ENCODE measurements around the gene THRB. TPM values are rescaled to one million over a fixed set of nuclear protein-coding genes. Genes with fewer than 3 reads are reported as not detected.

THRB gene
- total RNA-seq, 1 experiment from 2014 or later: 9.7 TPM

DNA sequence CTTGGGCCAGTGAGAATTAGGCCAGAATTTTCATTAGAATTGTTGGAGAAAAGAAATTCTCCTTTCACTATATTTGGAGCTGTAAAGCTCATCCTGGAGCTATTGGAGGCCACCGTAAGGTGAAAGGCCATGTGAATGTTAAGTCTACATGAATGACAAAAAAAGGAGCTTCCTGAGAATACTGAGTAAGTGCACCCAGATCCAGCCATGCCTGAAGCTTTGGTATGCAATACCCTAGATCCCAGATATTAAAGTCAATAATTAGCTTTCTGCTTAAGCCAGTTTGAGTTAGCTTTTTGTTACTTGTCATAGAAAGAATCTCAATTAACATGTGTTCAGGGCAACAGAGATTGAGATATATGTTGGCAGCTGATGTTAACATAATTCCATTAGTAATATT, 377.1 kb downstream of the THRB start:
- H3K4me3 ChIP-seq: no peak overlapping the region
- ChIA-PET CTCF (no interaction called here), POLR2A (ENCODE audit: unreplicated experiment) (interaction anchor here (0.8 kb wide), 1 partner anchor 69 kb away, joined by 3 read pairs; no protein-coding TSS in a partner anchor)
- H3K36me3 ChIP-seq (ENCODE audit: low read depth): no peaks in the 10 kb centered on the region
- TF ChIP-seq, protein P1, sequence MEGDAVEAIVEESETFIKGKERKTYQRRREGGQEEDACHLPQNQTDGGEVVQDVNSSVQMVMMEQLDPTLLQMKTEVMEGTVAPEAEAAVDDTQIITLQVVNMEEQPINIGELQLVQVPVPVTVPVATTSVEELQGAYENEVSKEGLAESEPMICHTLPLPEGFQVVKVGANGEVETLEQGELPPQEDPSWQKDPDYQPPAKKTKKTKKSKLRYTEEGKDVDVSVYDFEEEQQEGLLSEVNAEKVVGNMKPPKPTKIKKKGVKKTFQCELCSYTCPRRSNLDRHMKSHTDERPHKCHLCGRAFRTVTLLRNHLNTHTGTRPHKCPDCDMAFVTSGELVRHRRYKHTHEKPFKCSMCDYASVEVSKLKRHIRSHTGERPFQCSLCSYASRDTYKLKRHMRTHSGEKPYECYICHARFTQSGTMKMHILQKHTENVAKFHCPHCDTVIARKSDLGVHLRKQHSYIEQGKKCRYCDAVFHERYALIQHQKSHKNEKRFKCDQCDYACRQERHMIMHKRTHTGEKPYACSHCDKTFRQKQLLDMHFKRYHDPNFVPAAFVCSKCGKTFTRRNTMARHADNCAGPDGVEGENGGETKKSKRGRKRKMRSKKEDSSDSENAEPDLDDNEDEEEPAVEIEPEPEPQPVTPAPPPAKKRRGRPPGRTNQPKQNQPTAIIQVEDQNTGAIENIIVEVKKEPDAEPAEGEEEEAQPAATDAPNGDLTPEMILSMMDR (conservative IDR thresholded peaks at IDR 0.05): no peak
- no peak for TF ChIP-seq EZH2 (IDR thresholded peaks at IDR 0.05; ENCODE audit: low read depth)
- H3K9me2 ChIP-seq (ENCODE audit: insufficient read depth): no peaks in the 10 kb centered on the region
- no peaks in the 10 kb centered on the region for H3K79me2 ChIP-seq (ENCODE audit: low read depth)
- no TSS peak for BruUV-seq (replicated peaks)
- DNase-seq: no peak
- H3K27ac ChIP-seq: no peak overlapping the region
- H3F3A ChIP-seq (ENCODE audit: insufficient read depth, low read depth): peaks cover 4% of the 10 kb centered on the region; the same call in 1 of the 2 replicates
- H2AFZ ChIP-seq: no peak overlapping the region
- peaks cover 13% of the 10 kb centered on the region for H3K4me1 ChIP-seq (replicated peaks; ENCODE audit: insufficient read depth)
- H4K20me1 ChIP-seq (ENCODE audit: insufficient read depth): no peaks in the 10 kb centered on the region
- H3K4me2 ChIP-seq: no peak overlapping the region
- no peaks in the 10 kb centered on the region for H3K9me3 ChIP-seq (ENCODE audit: insufficient read depth, low read depth)
- intact Hi-C loops (cut with micrococcal nuclease; ENCODE audit: unreplicated experiment): no loop called here
- H3K27me3 ChIP-seq (ENCODE audit: insufficient read depth, low read depth): no peaks in the 10 kb centered on the region

DNA sequence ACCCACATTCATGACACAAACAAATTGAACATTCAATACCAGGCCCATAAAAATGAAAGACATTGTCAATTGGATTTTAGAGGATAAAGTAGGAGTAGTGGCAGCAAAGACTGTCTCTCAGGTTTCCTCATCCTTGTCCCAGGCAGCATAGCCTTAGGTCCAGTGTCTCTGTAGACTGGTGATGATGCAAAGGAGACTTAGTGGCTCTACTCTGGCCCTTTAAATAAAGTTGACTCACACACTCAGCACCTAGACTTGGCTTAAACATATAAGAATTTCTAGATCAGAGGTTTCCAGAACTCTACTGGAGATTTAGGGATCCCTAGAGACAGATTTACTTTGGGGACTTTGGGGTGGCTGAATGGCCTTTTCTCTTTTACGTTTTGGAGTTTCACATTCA, 382.9 kb downstream of the THRB start:
- H2AFZ ChIP-seq: no peak overlapping the region
- intact Hi-C loops (cut with micrococcal nuclease; ENCODE audit: unreplicated experiment): no loop called here
- no peaks in the 10 kb centered on the region for H3K4me1 ChIP-seq (replicated peaks; ENCODE audit: insufficient read depth)
- no peak for TF ChIP-seq EZH2 (IDR thresholded peaks at IDR 0.05; ENCODE audit: low read depth)
- TF ChIP-seq, protein P1 (conservative IDR thresholded peaks at IDR 0.05): no peak
- no peak for DNase-seq
- no peak overlapping the region for H3K4me2 ChIP-seq
- H3K36me3 ChIP-seq (ENCODE audit: low read depth): no peaks in the 10 kb centered on the region
- no peaks in the 10 kb centered on the region for H3K27me3 ChIP-seq (ENCODE audit: insufficient read depth, low read depth)
- no peaks in the 10 kb centered on the region for H4K20me1 ChIP-seq (ENCODE audit: insufficient read depth)
- no peak overlapping the region for H3K27ac ChIP-seq
- H3K4me3 ChIP-seq: no peak overlapping the region
- H3K9me3 ChIP-seq (ENCODE audit: insufficient read depth, low read depth): no peaks in the 10 kb centered on the region
- no peaks in the 10 kb centered on the region for H3K79me2 ChIP-seq (ENCODE audit: low read depth)
- CTCF ChIA-PET: no interaction called here
- BruUV-seq (replicated peaks): no TSS peak
- H3F3A ChIP-seq (ENCODE audit: insufficient read depth, low read depth): no peaks in the 10 kb centered on the region
- H3K9me2 ChIP-seq (ENCODE audit: insufficient read depth): no peaks in the 10 kb centered on the region
- POLR2A ChIA-PET (ENCODE audit: unreplicated experiment): no interaction called here

GRCh38 chr3:24110051-24110450, 384.6 kb downstream of the THRB start:
- H3K27ac ChIP-seq: no peak overlapping the region
- no peaks in the 10 kb centered on the region for H4K20me1 ChIP-seq (ENCODE audit: insufficient read depth)
- no peaks in the 10 kb centered on the region for H3K9me2 ChIP-seq (ENCODE audit: insufficient read depth)
- H3K79me2 ChIP-seq (ENCODE audit: low read depth): no peaks in the 10 kb centered on the region
- H3K27me3 ChIP-seq (ENCODE audit: insufficient read depth, low read depth): no peaks in the 10 kb centered on the region
- POLR2A ChIA-PET (ENCODE audit: unreplicated experiment): no interaction called here
- intact Hi-C loops (cut with micrococcal nuclease; ENCODE audit: unreplicated experiment): no loop called here
- H3K4me1 ChIP-seq (replicated peaks; ENCODE audit: insufficient read depth): no peaks in the 10 kb centered on the region
- H3K9me3 ChIP-seq (ENCODE audit: insufficient read depth, low read depth): no peaks in the 10 kb centered on the region
- H3K4me3 ChIP-seq: no peak overlapping the region
- TF ChIP-seq, protein P1 (conservative IDR thresholded peaks at IDR 0.05): no peak
- no peak for TF ChIP-seq EZH2 (IDR thresholded peaks at IDR 0.05; ENCODE audit: low read depth)
- peak in 1 of 2 experiments; percentile 36 for DNase-seq
- H2AFZ ChIP-seq: no peak overlapping the region
- H3K4me2 ChIP-seq: no peak overlapping the region
- no peaks in the 10 kb centered on the region for H3F3A ChIP-seq (ENCODE audit: insufficient read depth, low read depth)
- no peaks in the 10 kb centered on the region for H3K36me3 ChIP-seq (ENCODE audit: low read depth)
- CTCF ChIA-PET: no interaction called here
- BruUV-seq (replicated peaks): no TSS peak
